GM21381 (cell line): ENCODE measurements around the gene SNAP91.
"Not testable (repeated sequence)": the region's sequence is repeated elsewhere in the genome, so short reads cannot be mapped to it uniquely, and the experiment has no call there.

Source experiments
- ATAC-seq: cut with Tn5 transposase; IDR thresholded peaks from one replicate; pipeline ENCODE4 v1.9.1; 2021; ENCODE audit warnings: mild to moderate bottlenecking, moderate library complexity; ENCODE audit not compliant: unreplicated experiment

The SNAP91 gene

DNA sequence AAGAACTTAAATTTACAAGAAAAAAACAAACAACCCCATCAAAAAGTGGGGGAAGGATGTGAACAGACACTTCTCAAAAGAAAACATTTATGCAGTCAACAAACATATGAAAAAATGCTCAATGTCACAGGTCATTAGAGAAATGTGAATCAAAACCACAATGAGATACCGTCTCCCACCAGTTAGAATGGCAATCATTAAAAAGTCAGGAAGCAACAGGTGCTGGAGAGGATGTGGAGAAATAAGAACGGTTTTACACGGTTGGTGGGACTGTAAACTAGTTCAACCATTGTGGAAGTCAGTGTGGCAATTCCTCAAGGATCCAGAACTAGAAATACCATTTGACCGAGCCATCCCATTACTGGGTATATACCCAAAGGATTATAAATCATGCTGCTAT lies 157.2 kb downstream of the SNAP91 start:
- ATAC-seq = not testable (repeated sequence)

GRCh38 chr6:83550482-83550881 lies 158.4 kb downstream of the SNAP91 start:
- ATAC-seq = not testable (repeated sequence)

- ATAC-seq = no peak
These were observed 162.3 kb downstream of the SNAP91 start for GRCh38 chr6:83546636-83547035.

GRCh38 chr6:83539678-83540077 lies 169.2 kb downstream of the SNAP91 start:
- no peak for ATAC-seq

DNA sequence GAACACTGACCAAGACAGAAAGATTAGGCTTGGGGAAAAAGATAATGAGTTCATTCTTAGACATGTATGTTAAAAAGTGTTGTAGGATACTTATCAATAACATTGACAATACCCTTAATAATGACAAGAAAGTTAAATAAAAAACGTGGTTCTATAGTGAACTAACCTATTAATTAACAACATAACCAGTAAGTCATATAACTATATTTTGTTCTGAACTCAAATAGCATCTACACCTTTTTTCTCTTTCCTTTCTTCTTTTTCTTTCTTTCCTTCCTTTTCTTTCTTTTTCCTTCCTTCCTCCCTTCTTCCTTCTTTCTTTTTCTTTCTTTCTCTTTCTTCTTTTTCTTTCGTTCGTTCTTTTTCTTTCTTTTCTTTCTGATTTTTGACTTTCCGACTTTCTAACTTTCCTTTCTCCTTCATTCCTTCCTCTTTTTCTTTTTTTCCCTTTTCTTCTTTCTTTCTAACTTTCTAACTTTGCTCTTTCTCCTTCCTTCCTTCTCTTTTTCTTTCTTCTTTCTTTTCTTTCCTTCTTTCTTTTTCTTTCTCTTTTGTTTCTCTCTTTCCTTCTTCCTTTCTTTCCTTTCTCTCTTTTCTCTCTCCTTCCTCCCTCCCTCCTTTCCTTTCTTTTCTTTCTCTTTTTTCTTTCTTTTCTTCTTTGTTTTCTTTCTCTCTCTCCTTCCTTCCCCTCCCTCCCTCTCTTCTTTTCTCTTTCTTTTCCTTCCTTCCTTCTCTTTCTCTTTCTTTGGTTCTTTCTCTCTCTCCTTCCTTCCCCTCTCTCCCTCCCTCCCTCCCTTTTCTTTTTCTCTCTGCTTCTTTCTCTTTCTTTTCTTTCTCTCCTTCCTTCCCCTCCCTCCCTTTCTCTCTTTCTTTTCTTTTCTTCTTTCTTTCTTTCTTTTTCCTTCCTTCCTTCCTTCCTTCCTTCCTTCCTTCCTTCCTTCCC lies 172.0 kb downstream of the SNAP91 start:
- ATAC-seq = no peak

GRCh38 chr6:83536034-83536646 lies 172.8 kb downstream of the SNAP91 start:
- peak; percentile 84 for ATAC-seq

DNA sequence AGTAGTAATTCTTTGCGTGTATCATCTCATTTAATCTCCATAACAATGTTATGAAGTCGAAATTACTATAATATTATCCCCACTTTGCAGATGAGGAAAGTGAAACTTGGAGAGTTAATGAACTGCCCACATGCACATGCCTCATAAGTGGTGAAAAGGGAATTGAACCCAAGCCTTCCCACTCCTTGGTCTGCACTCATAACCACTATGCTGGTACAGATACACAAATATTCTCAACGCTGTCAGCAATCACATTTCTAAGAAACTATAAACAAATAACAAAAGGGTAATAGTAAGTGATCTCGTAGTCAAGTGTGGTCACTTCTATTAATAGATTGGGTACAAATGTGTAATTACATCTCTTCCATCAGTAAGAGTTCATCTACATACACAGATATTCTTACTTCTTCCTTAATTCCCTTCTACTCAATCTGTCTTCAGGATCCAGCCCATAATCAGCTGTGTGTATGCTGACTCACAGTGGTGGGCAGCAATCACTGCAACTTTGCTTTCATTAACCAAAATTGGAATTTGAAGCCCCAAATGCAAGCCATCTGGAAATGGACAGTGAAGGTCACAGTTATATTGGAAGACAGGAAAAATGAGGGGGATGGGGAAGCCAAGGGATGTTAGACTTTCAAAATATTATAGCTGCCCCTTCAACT lies 190.0 kb downstream of the SNAP91 start:
- ATAC-seq = no peak

DNA sequence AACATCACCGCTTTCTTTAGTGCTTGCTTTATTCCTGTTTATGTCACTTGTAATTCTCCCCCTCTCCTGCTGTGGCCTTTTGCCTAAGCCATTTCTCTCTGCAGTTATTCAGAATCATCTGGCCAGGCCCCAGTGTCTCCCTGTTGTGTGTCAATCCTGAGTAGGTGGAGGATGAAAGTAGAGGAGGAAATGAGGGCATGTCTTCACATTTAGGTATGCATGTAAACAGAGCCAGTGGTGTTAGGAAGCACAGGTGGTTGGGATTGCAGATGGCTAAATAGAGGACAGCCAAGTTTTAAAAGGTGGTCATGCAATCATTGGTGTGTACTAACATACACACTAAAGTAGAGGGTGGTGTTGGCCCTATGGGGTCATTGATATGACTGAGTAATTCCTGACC lies 191.4 kb downstream of the SNAP91 start:
- no peak for ATAC-seq

DNA sequence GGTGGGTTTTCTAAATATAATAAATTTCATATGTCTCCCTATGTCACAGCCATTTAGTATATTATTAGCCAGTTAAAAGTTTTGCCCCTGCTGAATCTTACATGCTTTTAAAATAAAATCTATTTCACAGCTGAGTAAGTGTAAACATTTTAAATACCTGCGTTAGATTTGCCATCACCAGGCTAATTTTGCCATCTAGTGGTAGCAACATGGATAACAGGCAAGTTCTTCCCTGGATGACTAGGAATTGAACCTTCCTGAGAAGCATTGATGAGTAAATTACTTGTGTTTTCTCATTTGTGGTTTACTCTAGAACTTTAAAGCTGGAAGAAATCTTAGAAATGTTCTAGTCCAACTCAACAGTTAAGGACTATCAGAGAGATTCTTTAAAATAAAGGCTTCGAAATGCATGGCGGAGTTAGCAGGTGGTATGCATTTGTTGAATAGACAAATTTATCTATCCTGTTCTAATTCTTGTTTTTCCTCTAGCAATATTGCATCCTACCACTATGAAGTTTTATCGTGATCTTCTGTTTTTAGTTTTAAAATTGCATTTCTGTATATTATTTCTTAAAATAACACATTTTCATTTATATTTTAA lies 193.9 kb downstream of the SNAP91 start:
- ATAC-seq = no peak

- no peak for ATAC-seq
These were observed 194.4 kb downstream of the SNAP91 start for GRCh38 chr6:83514466-83514865.

DNA sequence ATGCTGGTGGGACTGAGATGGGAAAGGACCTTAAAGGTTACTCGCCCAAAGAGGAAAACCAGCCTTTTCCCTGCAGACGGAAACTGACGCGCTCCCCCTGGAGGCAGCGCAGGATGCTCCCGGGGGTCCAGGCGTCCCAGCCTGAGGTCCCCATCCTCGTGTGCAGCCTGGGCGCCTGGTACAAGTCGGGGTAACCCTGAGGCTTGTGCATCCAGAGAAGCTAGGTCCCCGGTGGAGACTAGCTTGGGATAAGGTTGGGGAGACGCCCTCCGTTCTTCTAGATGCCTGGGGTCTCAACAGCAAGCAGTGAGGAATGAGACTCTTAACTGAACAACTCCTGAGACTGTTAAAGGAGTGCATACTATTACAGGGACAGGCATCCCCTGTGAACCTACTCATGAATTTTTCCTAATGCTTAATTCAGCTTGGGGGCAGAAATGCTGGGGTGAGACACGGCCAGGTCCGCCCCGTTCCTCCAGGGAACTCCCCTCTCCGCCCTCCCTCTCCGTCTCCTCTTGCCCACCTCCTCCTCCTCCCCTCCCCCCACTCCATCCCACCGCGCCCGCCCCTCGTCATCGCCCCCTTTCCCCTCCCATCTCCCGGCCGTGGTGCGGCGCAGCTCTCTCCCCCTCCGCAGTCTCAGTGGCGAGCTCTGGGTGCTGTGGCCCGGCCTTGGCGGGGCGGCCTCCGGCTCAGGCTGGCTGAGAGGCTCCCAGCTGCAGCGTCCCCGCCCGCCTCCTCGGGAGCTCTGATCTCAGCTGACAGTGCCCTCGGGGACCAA lies 196.8 kb downstream of the SNAP91 start, which contains the start of gene PRSS35:
PRSS35 (plus strand) TSS at position 634 of the 781 bp plus-strand sequence. CDS start 10,908 bp downstream, outside the sequence.
- peak; percentile 68 for ATAC-seq

DNA sequence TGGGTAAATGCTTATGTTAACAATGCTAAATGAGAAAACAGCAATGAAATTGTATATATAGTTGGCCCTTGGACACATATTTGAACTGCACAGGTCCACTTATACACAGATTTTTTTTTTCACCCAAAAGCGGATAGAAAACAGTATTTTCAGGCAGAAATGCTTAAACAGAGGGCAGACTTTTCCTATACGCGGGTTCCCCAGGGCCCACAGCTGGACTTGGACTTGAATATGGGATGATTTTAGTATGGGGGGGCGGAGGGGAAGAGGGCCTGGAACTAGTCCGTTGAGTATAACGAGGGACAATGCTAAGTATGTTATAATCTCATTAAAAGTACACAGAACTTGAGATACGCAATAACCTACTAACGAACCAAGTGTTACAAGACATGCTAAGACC lies 197.6 kb downstream of the SNAP91 start:
- no peak for ATAC-seq

- ATAC-seq = no peak
These were observed 198.1 kb downstream of the SNAP91 start for GRCh38 chr6:83510791-83511190.

GRCh38 chr6:83509441-83509840 lies 199.5 kb downstream of the SNAP91 start:
- no peak for ATAC-seq

GRCh38 chr6:83505356-83505755 lies 203.5 kb downstream of the SNAP91 start:
- ATAC-seq = no peak
